HG03565 (cell line): ENCODE results near the gene PTH1R.

ENCODE experiments used
- ATAC-seq: cut with Tn5 transposase; IDR thresholded peaks from one replicate; pipeline ENCODE4 v1.9.1; 2021; ENCODE audit warnings: mild to moderate bottlenecking, moderate library complexity; ENCODE audit not compliant: unreplicated experiment

The PTH1R gene

DNA sequence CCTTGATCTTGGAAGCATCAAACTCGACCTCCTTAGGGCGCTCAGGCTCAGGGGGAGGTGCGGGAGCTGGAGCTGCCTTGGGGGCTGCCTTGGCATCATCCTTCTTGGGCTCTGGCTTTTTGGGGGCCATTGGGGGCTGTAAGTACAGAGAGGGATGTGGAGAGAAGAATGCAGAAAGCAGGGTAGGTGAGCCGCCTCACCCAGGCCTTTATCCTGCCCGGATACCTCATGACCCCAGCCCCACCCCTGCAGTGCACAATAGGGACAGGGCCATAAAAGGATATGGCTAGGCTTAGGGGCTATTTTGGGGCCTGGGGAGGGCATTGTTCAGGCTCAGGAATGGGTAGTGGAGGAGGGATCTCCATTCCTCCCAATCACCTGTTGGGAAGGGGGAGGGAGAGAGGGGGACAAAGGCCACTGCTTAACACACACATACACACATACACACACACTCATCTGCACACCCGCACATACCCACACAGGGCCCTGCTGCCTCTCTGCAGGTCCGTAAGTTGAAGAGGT is 14.2 kb upstream of the PTH1R start, which contains the start of gene MYL3:
MYL3 (minus strand) TSS at position 184 of the 522 bp plus-strand sequence; CDS start at position 130, 54 bp downstream.
- no peak for ATAC-seq

GRCh38 chr3:46864061-46864881 is 13.2 kb upstream of the PTH1R start:
- no peak for ATAC-seq

DNA sequence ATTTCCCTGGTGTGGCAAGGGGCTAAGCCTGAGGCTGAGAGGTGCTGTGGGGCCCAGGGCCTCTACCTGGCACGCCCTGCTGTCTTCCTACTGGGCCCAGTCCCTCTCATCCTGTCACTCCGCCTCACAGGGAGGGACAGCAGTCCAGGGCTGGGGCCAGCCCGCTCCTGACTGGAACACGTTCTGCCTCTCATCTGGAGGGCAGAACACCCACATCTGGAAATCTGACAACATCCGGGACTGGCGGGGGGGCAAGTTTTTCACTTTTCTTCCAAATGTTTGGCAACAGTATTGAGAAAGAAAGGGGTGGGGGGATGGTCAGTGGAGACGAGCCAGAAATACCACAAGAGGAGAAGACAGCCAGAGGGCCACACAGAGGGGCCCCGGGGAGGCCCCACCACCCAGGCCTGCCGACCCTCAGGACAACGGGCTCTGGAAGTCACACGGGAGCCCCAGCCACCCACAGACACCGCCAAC is 12.5 kb upstream of the PTH1R start:
- ATAC-seq: no peak

GRCh38 chr3:46865546-46865945 is 12.0 kb upstream of the PTH1R start:
- ATAC-seq: no peak

DNA sequence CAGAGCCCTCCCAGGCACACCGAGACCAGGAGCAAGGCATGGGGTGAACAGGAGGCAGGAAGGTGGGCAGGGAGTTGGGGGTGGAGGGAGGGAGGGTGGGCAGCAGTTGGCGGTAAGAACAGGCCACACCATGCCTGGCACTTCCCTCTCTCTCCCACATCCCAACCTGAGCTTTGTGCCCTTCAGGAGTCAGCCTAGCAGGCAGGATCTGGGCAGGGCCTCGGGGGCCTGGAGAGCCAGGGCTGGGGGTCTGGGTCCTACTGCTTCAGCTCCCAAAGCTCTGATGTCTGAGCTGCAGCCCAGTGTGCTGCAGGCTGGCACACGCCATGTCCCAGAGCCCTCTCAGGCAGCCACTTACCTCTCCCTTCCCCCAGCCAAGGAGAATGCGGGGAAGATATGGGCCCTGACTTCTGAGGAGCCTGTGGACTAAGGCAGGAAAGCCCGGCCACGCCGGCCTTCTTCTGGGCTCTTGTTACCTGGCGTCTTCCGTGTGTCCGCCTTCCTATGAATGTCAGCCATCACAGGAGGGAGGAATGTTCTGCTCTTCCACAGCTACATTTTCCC is 11.4 kb upstream of the PTH1R start:
- no peak for ATAC-seq

DNA sequence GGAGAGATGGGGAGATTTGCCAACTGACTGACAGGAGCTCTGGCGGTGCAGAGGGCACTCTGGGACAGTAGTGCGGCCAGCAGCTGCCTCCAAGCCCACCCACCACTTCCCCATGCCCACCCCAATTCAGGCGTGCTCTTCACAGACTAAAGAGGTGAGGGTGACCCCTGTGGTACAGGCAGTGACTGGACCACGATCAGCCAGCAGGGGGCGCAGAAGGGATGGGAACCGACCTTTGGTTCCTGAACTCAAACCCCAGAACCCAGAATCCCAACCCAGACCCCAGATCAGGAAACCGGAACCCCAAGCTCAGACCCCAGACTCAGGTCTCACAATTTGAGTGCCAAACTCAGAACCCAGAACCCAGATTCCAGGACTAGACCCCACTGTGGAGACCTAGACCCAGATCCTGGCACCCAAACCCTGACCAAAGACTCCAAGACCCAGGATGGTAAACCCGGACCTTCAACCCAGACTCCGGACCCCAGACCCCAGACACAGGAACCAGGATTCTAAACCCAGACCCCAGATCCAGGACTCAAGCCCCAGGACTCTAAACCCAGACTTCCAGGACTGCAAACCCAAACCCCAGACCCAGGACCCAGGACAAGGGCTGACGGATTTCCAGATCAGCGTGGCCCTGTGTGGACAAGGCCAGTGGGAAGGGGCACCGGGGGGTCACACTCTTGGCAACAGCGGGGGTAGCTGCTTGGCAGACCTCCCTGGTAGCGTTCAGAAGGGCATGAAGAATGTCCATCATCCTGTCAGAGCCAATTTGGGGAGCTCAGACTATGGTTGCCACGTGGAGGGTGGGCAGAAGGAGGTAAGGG is 10.6 kb upstream of the PTH1R start:
- no peak for ATAC-seq

DNA sequence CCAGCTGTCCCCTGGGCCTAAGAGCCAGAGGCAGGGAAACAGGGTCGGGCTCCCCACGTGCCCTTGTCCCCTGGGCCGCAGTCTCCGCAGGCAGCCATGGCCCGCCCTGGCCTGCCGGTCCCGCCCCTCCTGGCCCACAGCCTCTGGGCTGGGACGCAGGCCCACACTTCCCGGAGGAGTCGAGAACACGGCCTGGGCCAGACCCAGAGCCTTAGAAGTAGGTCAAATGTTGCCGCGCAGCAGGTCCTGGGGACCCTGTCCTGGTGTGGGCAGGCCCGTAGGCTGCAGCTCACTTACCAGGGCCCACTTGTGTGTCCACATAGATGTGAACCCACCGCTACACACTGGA is 10.0 kb upstream of the PTH1R start:
- ATAC-seq: no peak

- ATAC-seq: no peak
These were observed 9.2 kb upstream of the PTH1R start for GRCh38 chr3:46868287-46868686.

GRCh38 chr3:46868948-46869347 is 8.6 kb upstream of the PTH1R start:
- no peak for ATAC-seq

GRCh38 chr3:46869440-46869839 is 8.1 kb upstream of the PTH1R start:
- no peak for ATAC-seq

- ATAC-seq: no peak
These were observed 6.9 kb upstream of the PTH1R start for GRCh38 chr3:46870651-46871050.

DNA sequence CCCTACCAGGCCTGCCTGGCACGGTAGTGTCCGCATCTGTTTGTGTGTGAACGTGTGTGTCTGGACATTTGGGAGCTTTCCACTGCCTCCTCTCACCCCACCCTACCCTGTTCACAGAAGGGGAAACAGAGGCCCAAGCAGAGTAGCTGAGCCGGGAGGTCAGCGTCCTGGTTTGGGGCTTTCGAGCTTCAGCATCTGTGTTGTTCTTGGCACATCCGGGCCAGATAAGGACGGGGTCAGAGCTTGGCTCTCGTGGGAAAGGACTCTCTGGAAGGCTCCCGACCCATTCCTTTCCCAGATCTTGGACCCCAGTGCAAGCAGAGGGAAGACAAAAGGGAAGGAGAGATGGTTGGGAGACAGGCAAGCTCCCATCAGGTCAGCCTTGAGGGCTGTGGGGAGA is 6.3 kb upstream of the PTH1R start:
- no peak for ATAC-seq

DNA sequence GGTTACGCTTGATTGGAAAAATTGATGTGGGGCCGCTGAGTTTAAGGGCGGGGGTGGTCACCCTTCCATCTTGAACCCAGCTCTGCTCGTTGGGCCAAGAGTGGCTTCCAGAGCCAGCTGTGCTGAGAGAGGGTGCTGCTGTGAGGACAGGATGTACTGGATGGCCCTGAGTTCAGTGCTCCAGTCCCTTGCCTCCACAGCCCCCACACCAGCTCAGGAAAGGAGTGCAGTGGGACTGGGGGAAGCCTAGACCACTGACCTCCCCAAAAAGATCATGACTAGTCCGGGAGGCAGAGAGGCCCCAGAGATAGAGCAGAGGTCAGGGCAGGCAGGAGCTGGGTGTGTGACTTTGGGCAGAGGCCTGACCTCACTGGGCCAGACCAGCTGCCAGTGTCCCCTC is 4.0 kb upstream of the PTH1R start:
- no peak for ATAC-seq

GRCh38 chr3:46874430-46874829 is 3.1 kb upstream of the PTH1R start:
- no peak for ATAC-seq

- no peak for ATAC-seq
These were observed 2.0 kb upstream of the PTH1R start for GRCh38 chr3:46875560-46875959.

DNA sequence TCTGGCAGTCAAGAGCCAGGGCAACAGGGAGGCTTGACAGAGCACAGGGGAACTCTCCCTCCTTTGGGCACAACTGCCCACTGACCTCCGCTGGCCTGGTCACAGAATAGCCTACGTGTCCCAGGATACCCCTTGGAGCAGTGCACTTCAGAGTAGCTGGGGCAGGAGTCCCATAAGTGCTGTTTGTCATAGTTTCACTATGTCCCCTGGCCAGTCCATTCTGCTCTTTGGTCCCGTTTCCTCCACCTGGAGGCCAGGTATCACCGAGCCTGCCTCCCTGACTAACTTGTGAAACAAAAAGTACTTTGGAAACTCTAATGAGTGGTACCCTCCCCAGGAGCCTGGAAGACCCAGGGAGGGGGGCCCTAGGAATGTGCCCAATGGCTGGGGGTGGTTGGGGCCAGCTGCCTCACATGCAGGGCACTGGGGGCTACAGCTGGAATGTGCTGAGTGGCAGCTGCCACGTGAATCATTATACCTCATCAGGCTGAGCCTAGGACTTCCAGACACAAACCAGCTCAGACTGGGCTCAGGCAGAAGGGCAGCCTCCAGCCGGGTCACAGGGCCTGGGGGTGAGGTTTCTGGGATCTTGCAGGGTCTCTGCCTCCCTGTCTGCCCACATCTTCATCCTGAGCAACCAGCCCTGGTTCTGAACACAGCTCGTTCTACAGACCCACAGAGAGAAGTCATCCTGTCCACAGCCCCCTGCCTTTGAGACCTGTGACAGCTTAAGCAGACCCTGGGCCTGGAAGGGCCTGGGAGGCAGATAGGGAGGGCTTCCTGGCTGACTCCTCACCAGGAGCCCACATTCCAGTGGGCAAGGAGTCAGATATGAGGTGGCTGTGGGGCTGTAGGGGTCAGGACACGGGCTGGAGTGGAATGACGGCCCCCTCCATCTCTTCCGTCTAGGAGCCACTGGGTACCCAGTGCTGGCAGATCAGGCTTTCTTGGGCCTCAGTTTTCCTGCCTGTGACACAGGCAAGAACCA is 914 bp upstream of the PTH1R start:
- no peak for ATAC-seq

- no peak for ATAC-seq
These were observed 1.4 kb downstream of the PTH1R start for GRCh38 chr3:46878781-46879436.

GRCh38 chr3:46880884-46881595 is 3.5 kb downstream of the PTH1R start:
- ATAC-seq: no peak
